CD4-positive, CD25-positive, alpha-beta regulatory T cell (primary cell): Measurements from ENCODE around the gene HECTD4. TPM values are rescaled to one million over a fixed set of nuclear protein-coding genes. Genes with fewer than 3 reads are reported as not detected.

Experiments used
- ATAC-seq, 2 donors: fragments of 150-1000 bp; cut with Tn5 transposase; one replicate each; pipeline ENCODE4 v1.10.0; 2021; ENCODE audit warnings: low read depth in 2 of 2, moderate number of reproducible peaks in 2 of 2, moderate library complexity in 1 of 2
- DNase-seq, 3 donors: peaks; one replicate each; pipeline versions ENCODE4 v3.0.0 to v3.0.0-alpha.2; 2012 to 2022; ENCODE audit warnings: mixed read lengths in 1 of 3
- H3K27ac ChIP-seq: one replicate; pipeline ENCODE4 v1.7.0; 2013; ENCODE audit warnings: mild to moderate bottlenecking, low read length; ENCODE audit not compliant: insufficient read depth, poor library complexity, severe bottlenecking
- H3K27me3 ChIP-seq: one replicate; pipeline ENCODE4 v1.7.0; 2013; ENCODE audit warnings: low read length; ENCODE audit not compliant: control insufficient read depth, insufficient read depth
- H3K36me3 ChIP-seq: one replicate; pipeline ENCODE4 v1.7.0; 2013; ENCODE audit warnings: mild to moderate bottlenecking, low read length, moderate library complexity; ENCODE audit not compliant: control insufficient read depth, insufficient read depth
- H3K4me1 ChIP-seq: 2 replicates; pipeline ENCODE4 v1.7.0; 2013; ENCODE audit warnings: mild to moderate bottlenecking, low read length; ENCODE audit not compliant: insufficient read depth, control insufficient read depth, poor library complexity, severe bottlenecking
- H3K4me3 ChIP-seq: one replicate; pipeline ENCODE4 v1.7.0; 2013; ENCODE audit warnings: low read depth, mild to moderate bottlenecking, low read length, moderate library complexity
- H3K9me3 ChIP-seq, 2 experiments: 1 replicate in 1 of 2; 2 replicates in 1 of 2; pipeline ENCODE4 v1.7.0; 2013; ENCODE audit warnings: low read length in 2 of 2, mild to moderate bottlenecking in 1 of 2, moderate library complexity in 1 of 2; ENCODE audit not compliant: control insufficient read depth in 2 of 2
- H3K27ac Mint-ChIP-seq, 3 donors: one replicate each; pipeline ENCODE4 v1.8.0; 2020 to 2022; ENCODE audit warnings: mild to moderate bottlenecking in 3 of 3, mixed read lengths in 3 of 3, moderate library complexity in 2 of 3
- H3K27me3 Mint-ChIP-seq: one replicate; pipeline ENCODE4 v1.8.0; 2022; ENCODE audit warnings: mild to moderate bottlenecking, mixed read lengths
- H3K36me3 Mint-ChIP-seq: one replicate; pipeline ENCODE4 v1.8.0; 2020; ENCODE audit warnings: mixed read lengths
- H3K4me1 Mint-ChIP-seq, 4 donors: one replicate each; pipeline ENCODE4 v1.8.0; 2020 to 2022; ENCODE audit warnings: mixed read lengths in 4 of 4, mild to moderate bottlenecking in 1 of 4
- H3K4me3 Mint-ChIP-seq, 4 donors: one replicate each; pipeline ENCODE4 v1.8.0; 2020 to 2022; ENCODE audit warnings: mild to moderate bottlenecking in 4 of 4, mixed read lengths in 4 of 4, moderate library complexity in 3 of 4
- H3K9me3 Mint-ChIP-seq, 7 donors: one replicate each; pipeline ENCODE4 v1.8.0; 2020 to 2022; ENCODE audit warnings: mixed read lengths in 7 of 7, mild to moderate bottlenecking in 3 of 7, moderate library complexity in 2 of 7
- polyA plus RNA-seq, 4 donors: library from polyadenylated mRNA; unstranded; fragments of 300-500 nt; fragmentation: Illumina TruSeq; gene quantifications; one replicate each; pipeline ENCODE4 v1.2.3, GENCODE V29; 2021
- total RNA-seq: library from RNA; stranded (reverse); gene quantifications from one replicate; pipeline ENCODE4 v1.2.3, GENCODE V29; 2022

Gene HECTD4
- total and polyA plus RNA-seq, 5 donors from 2014 or later, result 2.1 to 59.3 (median 2.7) TPM

- Mint-ChIP-seq H3K36me3 (no peaks in the 10 kb centered on the region), H3K27me3 (peaks cover 15% of the 10 kb centered on the region), H3K9me3 (no peaks in the 10 kb centered on the region), H3K4me1 (peaks cover 11 to 49% (median 32%) of the 10 kb centered on the region in 4 donors), H3K27ac (peak within 1 kb of the TSS; percentile 37 to 91 (median 86)), H3K4me3 (peak within 1 kb of the TSS; percentile 81 to 100 (median 92))
- DNase-seq, result peak; percentile 97 to 99 (median 99)
- Histone ChIP-seq H3K27me3 (no peaks in the 10 kb centered on the region), H3K9me3 (no peaks in the 10 kb centered on the region), H3K27ac (peak within 1 kb of the TSS; percentile 83), H3K4me3 (peak within 1 kb of the TSS; percentile 90), H3K4me1 (peaks cover 51% of the 10 kb centered on the region), H3K36me3 (no peaks in the 10 kb centered on the region)
- peak; percentile 99 to 100 for ATAC-seq
Measured at GRCh38 chr12:112125250-112125999, 256.8 kb downstream of the HECTD4 start, which contains the start of gene TRAFD1. Gene TRAFD1, plus strand, starts transcription at chr12:112125560. Its CDS starts 4,963 bp downstream, at chr12:112130523.

GRCh38 chr12:112124918-112125249, 257.3 kb downstream of the HECTD4 start:
- Mint-ChIP-seq H3K4me3 (peak overlapping the region in 3 of 4 donors; percentile 81 to 100 (median 96)), H3K4me1 (peaks cover 11 to 45% (median 30%) of the 10 kb centered on the region in 4 donors), H3K9me3 (no peaks in the 10 kb centered on the region), H3K36me3 (no peaks in the 10 kb centered on the region), H3K27me3 (peaks cover 16% of the 10 kb centered on the region), H3K27ac (peak overlapping the region in 1 of 3 donors; percentile 37)
- Histone ChIP-seq H3K9me3 (no peaks in the 10 kb centered on the region), H3K27me3 (no peaks in the 10 kb centered on the region), H3K36me3 (no peaks in the 10 kb centered on the region), H3K4me3 (peak overlapping the region; percentile 57), H3K4me1 (peaks cover 46% of the 10 kb centered on the region), H3K27ac (no peak overlapping the region)
- ATAC-seq (no peak), DNase-seq (no peak)

- Histone ChIP-seq H3K4me3 (no peak overlapping the region), H3K4me1 (peaks cover 28% of the 10 kb centered on the region), H3K27ac (no peak overlapping the region), H3K36me3 (no peaks in the 10 kb centered on the region), H3K27me3 (no peaks in the 10 kb centered on the region), H3K9me3 (no peaks in the 10 kb centered on the region)
- peaks cover 16% of the 10 kb centered on the region for H3K27me3 Mint-ChIP-seq
- peaks cover 8 to 26% (median 20%) of the 10 kb centered on the region in 4 donors for H3K4me1 Mint-ChIP-seq
- H3K27ac Mint-ChIP-seq, result no peak overlapping the region
- DNase-seq, result no peak
- no peaks in the 10 kb centered on the region for H3K36me3 Mint-ChIP-seq
- no peaks in the 10 kb centered on the region for H3K9me3 Mint-ChIP-seq
- peak overlapping the region in 1 of 4 donors; percentile 38 for H3K4me3 Mint-ChIP-seq
- ATAC-seq, result no peak
Measured at GRCh38 chr12:112122823-112123690, 259.2 kb downstream of the HECTD4 start.

- no peak for DNase-seq
Measured at GRCh38 chr12:112121780-112122565, 260.3 kb downstream of the HECTD4 start.

GRCh38 chr12:112117685-112118084, 264.5 kb downstream of the HECTD4 start:
- Histone ChIP-seq H3K9me3 (no peaks in the 10 kb centered on the region), H3K4me1 (peaks cover 8% of the 10 kb centered on the region), H3K4me3 (no peak overlapping the region), H3K27me3 (no peaks in the 10 kb centered on the region), H3K27ac (no peak overlapping the region), H3K36me3 (no peaks in the 10 kb centered on the region)
- Mint-ChIP-seq H3K9me3 (no peaks in the 10 kb centered on the region), H3K4me1 (peaks cover 0 to 12% (median 7%) of the 10 kb centered on the region in 4 donors), H3K4me3 (no peak overlapping the region), H3K27ac (no peak overlapping the region), H3K36me3 (no peaks in the 10 kb centered on the region), H3K27me3 (peaks cover 8% of the 10 kb centered on the region)
- DNase-seq (no peak), ATAC-seq (no peak)

More at GRCh38 chr12:112121780-112122565, 260.3 kb downstream of the HECTD4 start:
- peaks cover 4 to 20% (median 13%) of the 10 kb centered on the region in 4 donors for H3K4me1 Mint-ChIP-seq
- Histone ChIP-seq H3K36me3 (no peaks in the 10 kb centered on the region), H3K4me1 (peaks cover 18% of the 10 kb centered on the region), H3K27ac (no peak overlapping the region), H3K27me3 (no peaks in the 10 kb centered on the region), H3K9me3 (no peaks in the 10 kb centered on the region), H3K4me3 (no peak overlapping the region)
- H3K9me3 Mint-ChIP-seq, result no peaks in the 10 kb centered on the region
- no peak overlapping the region for H3K4me3 Mint-ChIP-seq
- no peak overlapping the region for H3K27ac Mint-ChIP-seq
- ATAC-seq, result no peak
- H3K36me3 Mint-ChIP-seq, result no peaks in the 10 kb centered on the region
- peaks cover 16% of the 10 kb centered on the region for H3K27me3 Mint-ChIP-seq

- peak overlapping the region in 3 of 4 donors; percentile 51 to 64 (median 53) for H3K4me3 Mint-ChIP-seq
- no peaks in the 10 kb centered on the region for H3K27me3 ChIP-seq
- peaks cover 0 to 12% (median 8%) of the 10 kb centered on the region in 4 donors for H3K4me1 Mint-ChIP-seq
- H3K27ac Mint-ChIP-seq, result peak overlapping the region in 1 of 3 donors; percentile 74
- no peaks in the 10 kb centered on the region for H3K9me3 Mint-ChIP-seq
- no peaks in the 10 kb centered on the region for H3K9me3 ChIP-seq
- H3K4me3 ChIP-seq, result no peak overlapping the region
- H3K36me3 ChIP-seq, result no peaks in the 10 kb centered on the region
- ATAC-seq (no peak), DNase-seq (peak in 1 of 3 donors; percentile 47)
- H3K27ac ChIP-seq, result no peak overlapping the region
- H3K4me1 ChIP-seq, result peaks cover 8% of the 10 kb centered on the region
- H3K36me3 Mint-ChIP-seq, result no peaks in the 10 kb centered on the region
- peaks cover 7% of the 10 kb centered on the region for H3K27me3 Mint-ChIP-seq
Measured at GRCh38 chr12:112116232-112117060, 265.8 kb downstream of the HECTD4 start.
